ENCODE results near the gene ACE2.
"Not testable (repeated sequence)": the region's sequence is repeated elsewhere in the genome, so short reads cannot be mapped to it uniquely, and the experiment has no call there.

Gene ACE2

DNA sequence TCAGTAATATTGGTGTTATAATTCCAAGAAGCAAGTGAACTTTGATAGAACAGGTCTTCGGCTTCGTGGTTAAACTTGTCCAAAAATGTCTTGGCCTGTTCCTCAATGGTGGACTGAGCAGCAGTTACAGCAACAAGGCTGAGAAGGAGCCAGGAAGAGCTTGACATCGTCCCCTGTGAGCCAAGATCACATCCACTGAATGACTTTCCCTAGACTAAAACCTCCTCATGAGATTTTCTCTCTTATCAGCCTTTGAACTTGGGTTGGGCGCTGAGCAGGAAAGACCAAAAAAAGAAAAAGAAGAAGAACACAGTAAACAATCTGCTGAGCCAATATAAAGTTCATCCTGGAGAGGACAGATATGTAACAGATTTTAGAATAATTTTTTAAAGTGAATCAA is at the start of gene ACE2:
Gene ACE2, minus strand, starts transcription at position 216 of the 400 bp plus-strand sequence. Its CDS starts 49 bp downstream, at position 167.
- no peak within 1 kb of the TSS for H3K4me3 ChIP-seq (ENCODE audit: low read depth, low read length)

- not testable (repeated sequence) for H3K4me3 ChIP-seq (ENCODE audit: low read depth, low read length)
Observed at GRCh38 chrX:15647510-15647909, 46.8 kb upstream of the ACE2 start.

GRCh38 chrX:15646543-15646942 is 45.8 kb upstream of the ACE2 start:
- no peak overlapping the region for H3K4me3 ChIP-seq (ENCODE audit: low read depth, low read length)

GRCh38 chrX:15646031-15646430 is 45.3 kb upstream of the ACE2 start:
- H3K4me3 ChIP-seq (ENCODE audit: low read depth, low read length): no peak overlapping the region

DNA sequence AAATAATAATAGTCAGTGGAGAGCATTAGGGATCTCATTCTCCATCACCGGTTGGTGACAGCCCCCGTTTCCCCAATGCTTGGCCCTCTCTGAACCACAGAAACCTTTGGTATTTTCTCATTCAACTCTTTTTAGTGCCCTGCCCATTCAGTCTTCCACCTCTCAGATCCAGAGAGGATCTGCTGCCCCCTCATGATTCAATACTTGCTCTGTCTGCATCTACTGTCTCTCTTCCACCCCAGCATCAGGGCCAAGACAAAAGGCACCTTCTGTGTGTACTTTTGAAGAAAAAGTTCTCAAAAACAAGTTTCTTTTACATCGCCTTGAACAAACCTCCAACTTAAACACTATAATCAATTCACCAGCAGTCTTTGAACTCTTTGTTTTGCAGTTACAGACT is 44.5 kb upstream of the ACE2 start:
- no peak overlapping the region for H3K4me3 ChIP-seq (ENCODE audit: low read depth, low read length)

DNA sequence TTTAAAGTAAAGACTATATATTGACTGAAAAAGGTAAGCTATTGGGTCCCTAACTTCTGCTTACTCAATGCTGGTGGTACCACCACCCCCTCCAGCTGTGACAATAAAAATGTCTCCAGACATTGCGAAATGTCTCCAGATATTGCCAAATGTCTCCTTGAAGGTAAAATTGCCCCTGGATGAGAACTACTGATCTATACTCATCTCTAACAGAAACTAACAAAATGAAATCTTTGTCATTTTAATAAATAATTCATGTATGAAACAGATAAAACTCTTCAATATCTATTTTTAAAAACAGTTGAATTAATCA is 43.8 kb upstream of the ACE2 start:
- H3K4me3 ChIP-seq (ENCODE audit: low read depth, low read length): no peak overlapping the region

DNA sequence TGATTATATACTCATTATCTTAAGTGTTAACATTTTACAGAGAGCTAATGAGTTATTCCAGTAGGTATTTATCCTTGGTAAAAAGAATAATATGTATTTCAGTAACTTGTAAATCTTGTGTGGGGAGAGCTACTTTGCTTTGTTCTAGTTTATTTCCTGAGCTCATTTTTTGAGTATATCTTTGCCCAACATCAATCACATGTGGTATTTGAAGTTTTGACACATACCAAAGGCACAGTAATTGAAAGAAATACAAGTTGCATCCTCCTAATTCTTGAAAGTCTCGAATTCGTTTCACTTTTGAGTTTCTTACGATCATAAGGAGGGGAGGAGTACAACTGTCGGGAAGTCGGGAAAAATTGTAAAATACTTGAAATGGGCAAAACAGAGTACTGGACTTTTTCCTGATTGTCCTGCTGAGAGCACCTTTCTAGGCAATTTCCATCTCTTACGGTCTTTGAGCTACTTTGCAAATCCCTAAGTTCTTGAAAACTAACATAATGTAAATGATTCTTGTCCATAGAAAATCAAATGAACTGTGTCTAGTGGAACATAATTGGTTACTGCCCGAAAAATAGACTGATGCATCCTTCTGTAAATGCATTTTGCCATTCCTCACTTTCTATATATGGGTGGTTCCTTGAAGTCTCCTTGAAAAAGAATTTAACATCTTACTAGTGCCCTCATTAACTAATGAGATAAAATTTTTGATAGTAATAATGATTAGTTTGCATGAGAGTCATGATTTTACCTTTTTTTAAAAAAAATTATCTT is 43.2 kb upstream of the ACE2 start:
- H3K4me3 ChIP-seq (ENCODE audit: low read depth, low read length): no peak overlapping the region

DNA sequence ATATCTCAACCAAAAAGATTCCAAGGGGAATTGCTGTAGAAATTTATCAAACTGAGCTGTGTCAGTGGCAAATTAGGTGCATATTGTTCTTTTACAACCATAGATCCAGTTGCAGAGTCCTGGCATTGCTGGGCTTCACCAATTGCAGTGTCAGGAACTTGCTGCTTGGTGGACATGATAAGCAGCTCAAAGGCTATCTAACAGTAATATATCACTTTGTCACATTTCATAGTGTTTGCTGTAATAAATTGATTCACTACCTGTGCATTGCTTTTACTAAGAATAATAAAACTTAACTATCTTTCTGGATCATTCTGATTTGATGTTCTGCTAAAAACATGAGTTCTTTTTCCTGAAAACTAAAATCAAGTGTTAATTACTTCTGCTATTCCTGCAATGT is 30.9 kb upstream of the ACE2 start:
- H3K4me3 ChIP-seq (ENCODE audit: low read depth, low read length): no peak overlapping the region

DNA sequence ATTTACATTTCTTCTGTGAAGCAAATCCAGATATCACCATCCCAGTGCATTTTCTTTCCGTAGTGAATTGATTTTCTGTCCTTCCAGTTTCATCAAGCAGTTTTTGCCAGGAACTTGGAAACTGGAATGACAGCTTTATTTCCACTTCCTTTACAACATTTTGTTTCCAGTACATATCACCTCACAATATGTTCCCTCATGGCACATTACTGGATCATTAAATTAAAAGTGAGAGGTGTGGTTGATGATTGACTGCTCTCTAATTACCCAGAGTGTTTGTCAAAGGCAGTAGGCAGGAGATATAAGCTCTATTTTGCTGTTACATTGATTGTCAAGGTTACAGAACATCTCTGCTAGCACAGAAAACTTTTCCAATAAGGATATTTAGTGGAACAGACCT is 22.3 kb upstream of the ACE2 start:
- H3K4me3 ChIP-seq (ENCODE audit: low read depth, low read length): no peak overlapping the region

- H3K4me3 ChIP-seq (ENCODE audit: low read depth, low read length): no peak overlapping the region
Observed at GRCh38 chrX:15619053-15619755, 18.4 kb upstream of the ACE2 start.

- no peak overlapping the region for H3K4me3 ChIP-seq (ENCODE audit: low read depth, low read length)
Observed at GRCh38 chrX:15617111-15617510, 16.4 kb upstream of the ACE2 start.

GRCh38 chrX:15616531-15616930 is 15.8 kb upstream of the ACE2 start:
- H3K4me3 ChIP-seq (ENCODE audit: low read depth, low read length): no peak overlapping the region

- no peak overlapping the region for H3K4me3 ChIP-seq (ENCODE audit: low read depth, low read length)
Observed at GRCh38 chrX:15607067-15607466, 6.3 kb upstream of the ACE2 start.

- no peak overlapping the region for H3K4me3 ChIP-seq (ENCODE audit: low read depth, low read length)
Observed at GRCh38 chrX:15606136-15606535, 5.4 kb upstream of the ACE2 start.

- no peak overlapping the region for H3K4me3 ChIP-seq (ENCODE audit: low read depth, low read length)
Observed at GRCh38 chrX:15605226-15605625, 4.5 kb upstream of the ACE2 start.

DNA sequence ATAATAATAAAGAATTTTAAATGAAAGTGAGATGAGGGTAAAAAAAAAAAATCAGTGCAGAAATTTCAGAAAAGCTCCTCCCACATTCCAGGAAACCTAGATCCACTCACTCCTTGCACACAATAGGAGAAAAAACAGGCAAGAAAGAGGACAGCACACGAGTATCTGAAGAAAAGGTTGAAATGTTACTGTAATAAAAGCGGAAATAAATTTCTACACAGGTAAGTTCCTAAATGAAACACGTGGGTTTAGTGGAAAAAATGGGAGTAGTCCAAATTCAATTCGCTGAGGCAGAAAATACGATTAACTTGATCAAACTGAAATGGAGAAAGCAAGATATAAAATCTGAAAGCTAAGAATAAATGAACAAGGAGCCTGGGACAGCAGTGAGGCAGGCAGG is 2.0 kb upstream of the ACE2 start:
- H3K4me3 ChIP-seq (ENCODE audit: low read depth, low read length): no peak overlapping the region

- H3K4me3 ChIP-seq (ENCODE audit: low read depth, low read length): no peak overlapping the region
Observed at GRCh38 chrX:15601932-15602331, 1.2 kb upstream of the ACE2 start.

DNA sequence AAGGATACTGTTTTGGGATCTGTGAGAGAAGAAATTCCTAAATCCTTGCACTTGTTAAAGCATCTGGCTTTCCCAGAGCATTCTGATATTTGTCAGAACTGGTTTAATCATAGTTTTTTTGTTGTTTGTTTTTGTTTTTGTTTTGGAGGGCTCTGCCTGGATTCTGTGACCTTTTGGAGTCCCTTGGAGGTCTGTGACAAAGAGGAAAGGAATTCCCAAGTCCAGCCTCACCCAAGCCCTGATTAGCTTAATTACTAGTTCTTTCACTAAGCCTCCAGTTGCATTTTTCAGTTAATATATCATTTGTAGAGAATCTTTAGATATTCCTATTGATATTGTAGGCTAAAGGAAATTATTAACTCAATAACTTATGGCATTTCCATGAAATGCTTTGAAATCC is 711 bp downstream of the ACE2 start:
- no peak overlapping the region for H3K4me3 ChIP-seq (ENCODE audit: low read depth, low read length)

DNA sequence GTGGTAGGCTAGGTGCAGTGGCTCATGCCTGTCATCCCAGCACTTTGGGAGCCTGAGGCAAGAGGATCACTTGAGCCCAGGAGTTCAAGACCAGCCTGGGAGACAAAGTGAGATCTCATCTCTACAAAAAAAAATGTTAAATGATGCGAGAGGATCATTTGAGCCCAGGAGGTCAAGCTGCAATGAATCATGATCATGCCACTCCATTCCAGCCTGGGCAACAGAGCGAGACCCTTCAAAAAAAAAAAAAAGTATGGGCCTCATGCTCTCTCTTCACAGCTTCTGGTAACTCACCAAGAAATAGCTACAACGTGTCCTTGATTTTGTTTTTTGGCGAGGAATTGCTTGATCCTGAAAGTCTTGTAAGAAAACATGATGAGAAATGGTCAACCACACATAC is 1.3 kb downstream of the ACE2 start:
- no peak overlapping the region for H3K4me3 ChIP-seq (ENCODE audit: low read depth, low read length)

GRCh38 chrX:15598026-15598425 is 2.7 kb downstream of the ACE2 start:
- H3K4me3 ChIP-seq (ENCODE audit: low read depth, low read length): no peak overlapping the region

- H3K4me3 ChIP-seq (ENCODE audit: low read depth, low read length): no peak overlapping the region
Observed at GRCh38 chrX:15594371-15594770, 6.4 kb downstream of the ACE2 start.

Measured in iPS-11a (cell line).